Hepatic stellate cell (primary cell): Measurements from ENCODE around the gene HIPK2.
A peak's percentile ranks its signal among the peaks of the same experiment; 100 is the strongest.

Source experiments
- DNase-seq: peaks from one replicate; pipeline ENCODE4 v3.0.0; 2011; ENCODE audit warnings: low spot score

Gene HIPK2

GRCh38 chr7:139538881-139539635 lies 238.7 kb downstream of the HIPK2 start:
- DNase-seq = no peak

- no peak for DNase-seq
These were observed 241.6 kb downstream of the HIPK2 start for GRCh38 chr7:139536152-139536551.

DNA sequence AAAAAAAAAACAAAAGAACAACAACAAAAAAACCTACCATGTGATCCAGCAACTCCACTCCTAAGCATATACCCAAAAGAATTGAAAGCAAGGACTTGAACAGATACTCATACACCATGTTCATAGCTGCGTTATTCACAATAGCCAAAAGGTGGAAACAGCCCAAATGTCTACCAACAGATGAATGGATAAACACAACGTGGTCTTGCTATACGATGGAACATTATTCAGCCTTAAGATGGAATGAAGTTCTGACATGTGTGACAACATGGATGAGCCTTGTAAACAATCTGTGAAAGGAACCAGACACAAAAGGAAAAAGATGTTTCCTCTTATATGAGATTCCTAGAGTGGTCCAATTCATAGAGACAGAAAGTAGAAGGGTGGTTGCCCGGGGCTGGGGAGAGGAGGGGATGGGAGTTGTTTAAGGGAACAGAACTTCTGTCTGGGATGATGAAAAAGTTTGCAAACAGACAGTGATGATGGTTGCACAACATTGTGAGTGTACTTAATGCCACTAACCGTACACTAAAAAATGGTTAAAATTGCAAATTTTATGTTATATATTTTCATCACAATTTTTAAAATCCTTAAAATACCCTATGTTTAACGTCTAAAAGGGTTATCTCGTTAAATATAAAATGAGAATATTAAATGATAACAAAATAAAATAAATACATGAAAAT lies 242.7 kb downstream of the HIPK2 start:
- no peak for DNase-seq

- DNase-seq = no peak
These were observed 243.7 kb downstream of the HIPK2 start for GRCh38 chr7:139534096-139534495.

DNA sequence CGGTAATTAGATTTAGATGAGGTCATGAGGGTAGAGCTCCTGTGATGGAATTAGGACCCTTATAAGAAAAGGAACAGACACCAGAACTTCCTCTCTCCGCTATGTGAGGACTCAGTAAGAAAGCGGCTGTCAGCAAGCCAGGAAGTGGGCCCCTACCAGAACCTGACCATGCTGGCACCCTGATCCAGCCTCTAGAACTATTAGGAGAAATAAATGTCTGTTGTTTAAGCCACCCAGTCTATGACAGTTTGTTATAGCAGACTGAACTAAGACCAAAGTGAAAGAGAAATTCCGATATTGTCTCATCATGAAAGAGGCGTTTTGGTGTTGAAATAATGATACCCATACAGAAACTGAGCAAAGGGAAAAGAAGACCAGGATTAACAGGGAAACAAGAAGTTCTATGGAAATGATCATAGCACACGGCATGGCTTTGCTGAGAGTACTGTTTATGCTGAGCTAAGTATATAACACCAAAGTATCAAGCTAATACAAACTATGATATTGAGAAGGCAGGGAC lies 245.1 kb downstream of the HIPK2 start:
- DNase-seq = no peak

DNA sequence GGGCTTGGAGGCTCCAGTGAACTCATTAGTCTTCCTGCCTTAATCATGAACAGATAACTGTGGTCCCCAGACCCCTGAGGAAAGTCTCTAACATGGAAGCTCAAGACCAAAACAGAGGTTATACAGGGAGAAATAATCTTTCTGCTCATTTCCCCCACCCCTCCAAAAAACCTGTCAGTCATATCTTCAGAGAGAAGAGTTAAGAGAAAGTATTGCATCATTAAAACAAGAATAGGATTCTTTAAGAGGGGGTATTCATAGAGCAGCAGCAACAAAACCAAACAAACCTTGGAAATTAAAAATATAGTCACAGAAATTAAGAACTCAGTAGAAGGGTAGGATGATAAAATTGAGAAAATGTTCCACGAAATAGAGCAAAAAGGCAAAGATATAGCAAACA lies 246.7 kb downstream of the HIPK2 start:
- DNase-seq = no peak

- DNase-seq = peak; percentile 72
These were observed 250.9 kb downstream of the HIPK2 start for GRCh38 chr7:139526578-139527544.

- no peak for DNase-seq
These were observed 252.0 kb downstream of the HIPK2 start for GRCh38 chr7:139525750-139526149.

- DNase-seq = no peak
These were observed 252.6 kb downstream of the HIPK2 start for GRCh38 chr7:139525239-139525638.

- DNase-seq = no peak
These were observed 253.6 kb downstream of the HIPK2 start for GRCh38 chr7:139523968-139524815.

- DNase-seq = peak; percentile 27
These were observed 254.4 kb downstream of the HIPK2 start, which contains the start of gene CLEC2L for GRCh38 chr7:139523199-139523941. Gene CLEC2L, plus strand, starts transcription at chr7:139523685. Its CDS starts 243 bp downstream, at chr7:139523928.

DNA sequence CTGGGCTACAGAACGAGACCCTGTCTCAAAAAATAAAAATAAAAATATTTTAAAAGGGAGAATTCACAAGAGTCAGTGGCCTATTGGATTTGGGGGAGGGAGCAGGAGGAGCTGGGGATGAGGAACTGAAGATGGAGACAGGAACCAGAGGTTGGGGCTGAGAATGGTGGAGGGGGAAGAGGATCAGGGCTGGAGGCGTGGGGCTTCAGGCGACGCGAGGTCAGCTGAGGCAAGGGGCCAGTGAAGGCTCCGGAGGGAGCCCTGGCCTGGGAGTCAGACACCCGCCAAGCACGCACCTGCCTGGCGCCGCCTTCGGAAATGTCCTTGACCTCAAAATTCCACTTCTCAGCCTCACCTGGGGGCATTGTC lies 255.0 kb downstream of the HIPK2 start:
- DNase-seq = no peak

- no peak for DNase-seq
These were observed 256.4 kb downstream of the HIPK2 start for GRCh38 chr7:139521439-139521838.

- DNase-seq = no peak
These were observed 262.5 kb downstream of the HIPK2 start for GRCh38 chr7:139515266-139515665.
